Measurements from ENCODE around the gene IL1RAPL1. TPM values are rescaled to one million over a fixed set of nuclear protein-coding genes. Genes with fewer than 3 reads are reported as not detected.

The IL1RAPL1 gene
- total RNA-seq, 1 donor from 2014 or later = not detected

GRCh38 chrX:28847423-28847822 is 260.2 kb downstream of the IL1RAPL1 start:
- no peaks in the 10 kb centered on the region for H3K36me3 ChIP-seq (ENCODE audit: control insufficient read depth, insufficient read depth, low read length)
- FAIRE-seq = no peak
- no peaks in the 10 kb centered on the region for H3K27me3 ChIP-seq (ENCODE audit: control insufficient read depth, insufficient read depth, low read length)
- no peak overlapping the region for H3K4me3 ChIP-seq (ENCODE audit: low read depth, low read length)
- peak; percentile 1 for DNase-seq (ENCODE audit: low read depth)
- TF ChIP-seq CTCF (IDR thresholded peaks at IDR 0.05; ENCODE audit: insufficient read depth, low read length, severe bottlenecking) = no peak

GRCh38 chrX:28848707-28849106 is 261.5 kb downstream of the IL1RAPL1 start:
- H3K36me3 ChIP-seq (ENCODE audit: control insufficient read depth, insufficient read depth, low read length) = no peaks in the 10 kb centered on the region
- no peak for DNase-seq (ENCODE audit: low read depth)
- H3K27me3 ChIP-seq (ENCODE audit: control insufficient read depth, insufficient read depth, low read length) = no peaks in the 10 kb centered on the region
- no peak overlapping the region for H3K4me3 ChIP-seq (ENCODE audit: low read depth, low read length)
- no peak for FAIRE-seq
- no peak for TF ChIP-seq CTCF (IDR thresholded peaks at IDR 0.05; ENCODE audit: insufficient read depth, low read length, severe bottlenecking)

GRCh38 chrX:28850955-28851354 is 263.7 kb downstream of the IL1RAPL1 start:
- H3K4me3 ChIP-seq (ENCODE audit: low read depth, low read length) = no peak overlapping the region
- no peak for DNase-seq (ENCODE audit: low read depth)
- H3K36me3 ChIP-seq (ENCODE audit: control insufficient read depth, insufficient read depth, low read length) = no peaks in the 10 kb centered on the region
- no peak for FAIRE-seq
- TF ChIP-seq CTCF (IDR thresholded peaks at IDR 0.05; ENCODE audit: insufficient read depth, low read length, severe bottlenecking) = no peak
- no peaks in the 10 kb centered on the region for H3K27me3 ChIP-seq (ENCODE audit: control insufficient read depth, insufficient read depth, low read length)

GRCh38 chrX:28851871-28852270 is 264.6 kb downstream of the IL1RAPL1 start:
- no peaks in the 10 kb centered on the region for H3K36me3 ChIP-seq (ENCODE audit: control insufficient read depth, insufficient read depth, low read length)
- no peak for TF ChIP-seq CTCF (IDR thresholded peaks at IDR 0.05; ENCODE audit: insufficient read depth, low read length, severe bottlenecking)
- no peak overlapping the region for H3K4me3 ChIP-seq (ENCODE audit: low read depth, low read length)
- FAIRE-seq = no peak
- DNase-seq (ENCODE audit: low read depth) = no peak
- no peaks in the 10 kb centered on the region for H3K27me3 ChIP-seq (ENCODE audit: control insufficient read depth, insufficient read depth, low read length)

- Histone ChIP-seq H3K4me3 (ENCODE audit: low read depth, low read length) (no peak overlapping the region), H3K27me3 (ENCODE audit: control insufficient read depth, insufficient read depth, low read length) (no peaks in the 10 kb centered on the region), H3K36me3 (ENCODE audit: control insufficient read depth, insufficient read depth, low read length) (no peaks in the 10 kb centered on the region)
- no peak for FAIRE-seq
- no peak for DNase-seq (ENCODE audit: low read depth)
- no peak for TF ChIP-seq CTCF (IDR thresholded peaks at IDR 0.05; ENCODE audit: insufficient read depth, low read length, severe bottlenecking)
These were observed 267.4 kb downstream of the IL1RAPL1 start for GRCh38 chrX:28854637-28855036.

- no peak for TF ChIP-seq CTCF (IDR thresholded peaks at IDR 0.05; ENCODE audit: insufficient read depth, low read length, severe bottlenecking)
- DNase-seq (ENCODE audit: low read depth) (no peak), FAIRE-seq (no peak)
- H3K4me3 ChIP-seq (ENCODE audit: low read depth, low read length) = no peak overlapping the region
- H3K27me3 ChIP-seq (ENCODE audit: control insufficient read depth, insufficient read depth, low read length) = no peaks in the 10 kb centered on the region
- H3K36me3 ChIP-seq (ENCODE audit: control insufficient read depth, insufficient read depth, low read length) = no peaks in the 10 kb centered on the region
These were observed 289.2 kb downstream of the IL1RAPL1 start for GRCh38 chrX:28876408-28876807.

Data from bronchial epithelial cell (primary cell).